HG03439 (cell line): ENCODE results near the gene TMEM91.

Experiments
- ATAC-seq: cut with Tn5 transposase; IDR thresholded peaks from one replicate; pipeline ENCODE4 v1.9.1; 2021; ENCODE audit warnings: mild to moderate bottlenecking, moderate library complexity; ENCODE audit not compliant: unreplicated experiment

The TMEM91 gene

GRCh38 chr19:41427647-41428480 lies 51.5 kb downstream of the TMEM91 start:
- ATAC-seq: no peak

GRCh38 chr19:41428481-41428859 lies 52.1 kb downstream of the TMEM91 start:
- no peak for ATAC-seq

GRCh38 chr19:41430922-41431321 lies 54.6 kb downstream of the TMEM91 start:
- ATAC-seq: no peak

GRCh38 chr19:41431426-41432386 lies 55.4 kb downstream of the TMEM91 start:
- no peak for ATAC-seq

GRCh38 chr19:41433171-41433570 lies 56.8 kb downstream of the TMEM91 start:
- ATAC-seq: no peak
